WERI-Rb-1 (cell line): ENCODE data around the gene FHIT.

ENCODE experiments used
- DNase-seq: peaks from one replicate; pipeline ENCODE4 v3.0.0-alpha.2; 2020
- H3K27ac ChIP-seq: fragments of 250-450 bp; sonication (Bioruptor Pico); 2 replicates; pipeline ENCODE4 v1.5.1; 2020; ENCODE audit warnings: mild to moderate bottlenecking, moderate library complexity
- H3K27me3 ChIP-seq: fragments of 250-450 bp; sonication (Bioruptor Pico); 2 replicates; pipeline ENCODE4 v1.5.1; 2021; ENCODE audit warnings: mild to moderate bottlenecking, low read depth, moderate library complexity; ENCODE audit not compliant: insufficient read depth, severe bottlenecking
- H3K36me3 ChIP-seq: fragments of 250-450 bp; sonication (Bioruptor Pico); 2 replicates; pipeline ENCODE4 v1.5.1; 2020; ENCODE audit warnings: mild to moderate bottlenecking, moderate library complexity
- H3K4me3 ChIP-seq: 2 replicates; pipeline ENCODE4 v1.5.1; 2011; ENCODE audit warnings: low read depth, mild to moderate bottlenecking, control low read depth, low read length
- H3K9me3 ChIP-seq: fragments of 250-450 bp; sonication (Bioruptor Pico); 2 replicates; pipeline ENCODE4 v1.5.1; 2021; ENCODE audit warnings: mild to moderate bottlenecking, moderate library complexity; ENCODE audit not compliant: severe bottlenecking
- TF ChIP-seq, protein P1 (sequence below): IDR thresholded peaks from 2 replicates; pipeline ENCODE4 v1.5.1; 2011; ENCODE audit warnings: low read depth, mild to moderate bottlenecking, control low read depth, inconsistent platforms, low read length

FHIT gene

GRCh38 chr3:60557122-60557521 lies 694.1 kb downstream of the FHIT start:
- TF ChIP-seq, protein P1, sequence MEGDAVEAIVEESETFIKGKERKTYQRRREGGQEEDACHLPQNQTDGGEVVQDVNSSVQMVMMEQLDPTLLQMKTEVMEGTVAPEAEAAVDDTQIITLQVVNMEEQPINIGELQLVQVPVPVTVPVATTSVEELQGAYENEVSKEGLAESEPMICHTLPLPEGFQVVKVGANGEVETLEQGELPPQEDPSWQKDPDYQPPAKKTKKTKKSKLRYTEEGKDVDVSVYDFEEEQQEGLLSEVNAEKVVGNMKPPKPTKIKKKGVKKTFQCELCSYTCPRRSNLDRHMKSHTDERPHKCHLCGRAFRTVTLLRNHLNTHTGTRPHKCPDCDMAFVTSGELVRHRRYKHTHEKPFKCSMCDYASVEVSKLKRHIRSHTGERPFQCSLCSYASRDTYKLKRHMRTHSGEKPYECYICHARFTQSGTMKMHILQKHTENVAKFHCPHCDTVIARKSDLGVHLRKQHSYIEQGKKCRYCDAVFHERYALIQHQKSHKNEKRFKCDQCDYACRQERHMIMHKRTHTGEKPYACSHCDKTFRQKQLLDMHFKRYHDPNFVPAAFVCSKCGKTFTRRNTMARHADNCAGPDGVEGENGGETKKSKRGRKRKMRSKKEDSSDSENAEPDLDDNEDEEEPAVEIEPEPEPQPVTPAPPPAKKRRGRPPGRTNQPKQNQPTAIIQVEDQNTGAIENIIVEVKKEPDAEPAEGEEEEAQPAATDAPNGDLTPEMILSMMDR = no peak
- no peaks in the 10 kb centered on the region for H3K27me3 ChIP-seq
- no peak overlapping the region for H3K4me3 ChIP-seq
- no peak overlapping the region for H3K27ac ChIP-seq
- H3K9me3 ChIP-seq = no peaks in the 10 kb centered on the region
- H3K36me3 ChIP-seq = no peaks in the 10 kb centered on the region
- no peak for DNase-seq

DNA sequence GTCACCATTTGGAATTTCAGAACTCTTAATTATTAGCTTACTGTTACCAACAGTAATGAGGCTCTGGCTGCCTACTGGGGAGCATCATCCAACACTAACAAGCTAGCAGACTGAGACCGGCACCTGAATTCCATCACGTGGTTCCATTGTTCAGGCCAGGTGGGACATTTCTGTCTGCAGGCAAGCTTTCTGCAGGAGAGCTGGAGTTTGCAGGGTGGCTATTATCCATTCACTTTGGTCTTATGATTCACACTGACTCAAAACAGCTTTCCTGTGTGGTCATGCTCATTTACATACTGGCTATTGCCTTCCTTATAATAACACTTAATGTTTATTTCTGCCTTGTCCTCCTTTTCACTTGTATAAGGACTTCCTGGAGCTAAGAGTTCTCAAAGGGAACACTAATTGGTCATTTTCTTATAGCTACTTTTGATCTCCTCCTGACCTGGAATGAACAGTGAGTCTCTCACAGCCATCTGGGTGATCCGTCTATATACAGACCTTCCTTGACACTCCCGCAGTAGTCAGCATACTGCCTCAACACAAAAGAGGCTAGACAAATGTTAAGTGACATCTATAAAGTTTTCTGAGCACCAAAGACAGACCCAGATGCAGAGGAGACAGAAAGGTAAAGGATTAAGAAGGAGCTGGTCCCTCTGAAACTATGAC lies 695.4 kb downstream of the FHIT start:
- H3K36me3 ChIP-seq = no peaks in the 10 kb centered on the region
- no peak for DNase-seq
- H3K4me3 ChIP-seq = no peak overlapping the region
- H3K9me3 ChIP-seq = no peaks in the 10 kb centered on the region
- TF ChIP-seq, protein P1 = no peak
- H3K27me3 ChIP-seq = no peaks in the 10 kb centered on the region
- H3K27ac ChIP-seq = no peak overlapping the region

GRCh38 chr3:60553144-60553543 lies 698.1 kb downstream of the FHIT start:
- H3K9me3 ChIP-seq = no peaks in the 10 kb centered on the region
- H3K4me3 ChIP-seq = no peak overlapping the region
- TF ChIP-seq, protein P1 = no peak
- no peaks in the 10 kb centered on the region for H3K36me3 ChIP-seq
- H3K27me3 ChIP-seq = no peaks in the 10 kb centered on the region
- H3K27ac ChIP-seq = no peak overlapping the region
- DNase-seq = no peak

DNA sequence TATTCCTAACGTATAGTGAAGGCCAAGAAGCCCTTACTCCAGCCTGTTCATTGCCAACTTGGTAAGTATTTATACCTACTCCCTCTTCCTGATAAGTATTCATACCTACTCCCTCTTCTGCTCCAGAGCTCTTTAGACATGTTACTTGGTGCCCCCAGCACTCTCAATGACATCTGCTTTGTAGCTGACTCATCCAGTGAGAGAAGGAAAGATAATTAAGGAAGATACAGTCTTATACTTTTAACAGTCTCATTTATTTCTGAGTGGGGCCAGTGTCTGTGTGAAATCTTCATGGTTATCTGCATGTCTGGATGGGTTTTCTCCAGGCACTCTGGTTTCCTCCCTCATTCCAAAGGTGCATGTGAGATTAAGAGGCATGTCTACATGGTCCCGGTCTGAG lies 698.7 kb downstream of the FHIT start:
- no peaks in the 10 kb centered on the region for H3K36me3 ChIP-seq

DNA sequence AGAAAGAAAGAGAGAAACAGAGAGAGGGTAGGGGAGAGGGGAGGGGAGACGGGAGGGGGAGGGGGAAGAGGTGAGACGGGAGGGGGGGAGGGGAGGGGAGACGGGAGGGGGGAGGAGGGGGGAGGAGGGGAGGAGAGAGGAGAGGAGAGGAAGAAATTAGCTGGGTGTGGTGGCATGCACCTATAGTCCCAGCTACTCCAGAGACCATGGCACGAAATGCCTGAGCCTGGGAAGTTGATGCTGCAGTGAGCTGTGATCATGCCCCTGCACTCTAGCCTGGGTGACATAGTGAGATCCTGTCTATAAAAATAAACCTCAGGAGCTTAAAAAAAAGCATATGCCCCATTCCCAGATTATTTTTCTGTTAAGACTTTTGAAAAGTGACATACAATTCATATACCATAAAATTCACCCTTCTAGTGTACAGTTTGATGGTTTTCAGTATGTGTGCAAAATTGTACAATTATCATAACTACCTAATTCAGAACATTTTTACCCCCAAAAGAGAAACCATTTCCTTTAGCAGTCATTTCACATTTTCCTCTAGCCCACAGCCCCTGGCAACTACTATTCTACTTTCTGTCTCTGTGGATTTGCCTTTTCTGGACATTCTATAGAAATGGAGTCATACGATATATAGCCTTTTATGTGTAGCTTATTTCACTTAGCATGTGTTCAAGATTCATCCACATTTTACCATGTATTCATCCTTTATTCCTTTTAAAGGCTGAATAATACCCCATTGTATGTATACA lies 699.6 kb downstream of the FHIT start:
- H3K4me3 ChIP-seq = no peak overlapping the region
- no peak overlapping the region for H3K27ac ChIP-seq
- TF ChIP-seq, protein P1 = no peak
- DNase-seq = no peak
- H3K36me3 ChIP-seq = no peaks in the 10 kb centered on the region
- H3K9me3 ChIP-seq = no peaks in the 10 kb centered on the region
- H3K27me3 ChIP-seq = no peaks in the 10 kb centered on the region

More for the DNA sequence above, 698.7 kb downstream of the FHIT start:
- TF ChIP-seq, protein P1 = no peak
- Histone ChIP-seq H3K27me3 (no peaks in the 10 kb centered on the region), H3K9me3 (no peaks in the 10 kb centered on the region), H3K27ac (no peak overlapping the region), H3K4me3 (no peak overlapping the region)
- DNase-seq = no peak
